ENCODE measurements around the gene PNLIPRP1. TPM values are rescaled to one million over a fixed set of nuclear protein-coding genes. Genes with fewer than 3 reads are reported as not detected.

Gene PNLIPRP1
- total and polyA plus RNA-seq, 9 donors: 0.34 to 2.8 (median 2.3) TPM; not detected in 6

DNA sequence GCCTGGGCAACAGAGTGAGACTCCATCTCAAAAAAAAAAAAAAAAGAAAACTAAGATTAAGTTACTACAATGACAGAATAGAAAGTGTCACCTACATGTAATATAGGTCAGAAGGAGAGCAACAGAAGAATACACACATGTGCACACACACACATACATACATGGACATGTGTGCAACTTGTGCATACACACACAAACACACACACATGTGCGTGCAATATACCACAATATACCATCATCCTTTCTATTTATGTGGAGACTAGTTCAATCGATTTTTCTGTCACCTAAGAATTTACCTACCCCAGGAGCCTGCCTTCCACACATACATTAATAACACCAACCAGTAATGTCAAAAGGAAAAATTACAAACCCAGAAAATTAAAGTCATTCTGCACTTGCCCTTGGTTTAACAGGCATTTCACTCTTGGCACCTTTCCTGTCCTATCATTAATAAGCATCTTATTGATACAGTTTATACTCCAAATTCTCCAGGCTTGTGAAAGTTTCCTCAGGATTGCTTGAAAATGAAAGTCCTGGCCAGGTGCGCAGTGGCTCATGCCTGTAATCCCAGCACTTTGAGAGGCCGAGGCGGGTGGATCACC, 2.5 kb downstream of the PNLIPRP1 start:
- Histone ChIP-seq H3K4me1 (ENCODE audit: insufficient read depth) (no peaks in the 10 kb centered on the region), H3K4me3 (no peak overlapping the region), H3K9me3 (no peaks in the 10 kb centered on the region), H3K27ac (no peak overlapping the region), H3K36me3 (no peaks in the 10 kb centered on the region), H3K27me3 (no peaks in the 10 kb centered on the region)
- TF ChIP-seq, protein P1, sequence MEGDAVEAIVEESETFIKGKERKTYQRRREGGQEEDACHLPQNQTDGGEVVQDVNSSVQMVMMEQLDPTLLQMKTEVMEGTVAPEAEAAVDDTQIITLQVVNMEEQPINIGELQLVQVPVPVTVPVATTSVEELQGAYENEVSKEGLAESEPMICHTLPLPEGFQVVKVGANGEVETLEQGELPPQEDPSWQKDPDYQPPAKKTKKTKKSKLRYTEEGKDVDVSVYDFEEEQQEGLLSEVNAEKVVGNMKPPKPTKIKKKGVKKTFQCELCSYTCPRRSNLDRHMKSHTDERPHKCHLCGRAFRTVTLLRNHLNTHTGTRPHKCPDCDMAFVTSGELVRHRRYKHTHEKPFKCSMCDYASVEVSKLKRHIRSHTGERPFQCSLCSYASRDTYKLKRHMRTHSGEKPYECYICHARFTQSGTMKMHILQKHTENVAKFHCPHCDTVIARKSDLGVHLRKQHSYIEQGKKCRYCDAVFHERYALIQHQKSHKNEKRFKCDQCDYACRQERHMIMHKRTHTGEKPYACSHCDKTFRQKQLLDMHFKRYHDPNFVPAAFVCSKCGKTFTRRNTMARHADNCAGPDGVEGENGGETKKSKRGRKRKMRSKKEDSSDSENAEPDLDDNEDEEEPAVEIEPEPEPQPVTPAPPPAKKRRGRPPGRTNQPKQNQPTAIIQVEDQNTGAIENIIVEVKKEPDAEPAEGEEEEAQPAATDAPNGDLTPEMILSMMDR (IDR thresholded peaks at IDR 0.05): no peak
- no peak for TF ChIP-seq POLR2A (IDR thresholded peaks at IDR 0.05)
- DNase-seq: no peak
- intact Hi-C loops (cut with DNase I): no loop called here
- 81 to 87% (median 86%) methylated on average over 5 of the region's 5 CpGs for WGBS, 3 donors

DNA sequence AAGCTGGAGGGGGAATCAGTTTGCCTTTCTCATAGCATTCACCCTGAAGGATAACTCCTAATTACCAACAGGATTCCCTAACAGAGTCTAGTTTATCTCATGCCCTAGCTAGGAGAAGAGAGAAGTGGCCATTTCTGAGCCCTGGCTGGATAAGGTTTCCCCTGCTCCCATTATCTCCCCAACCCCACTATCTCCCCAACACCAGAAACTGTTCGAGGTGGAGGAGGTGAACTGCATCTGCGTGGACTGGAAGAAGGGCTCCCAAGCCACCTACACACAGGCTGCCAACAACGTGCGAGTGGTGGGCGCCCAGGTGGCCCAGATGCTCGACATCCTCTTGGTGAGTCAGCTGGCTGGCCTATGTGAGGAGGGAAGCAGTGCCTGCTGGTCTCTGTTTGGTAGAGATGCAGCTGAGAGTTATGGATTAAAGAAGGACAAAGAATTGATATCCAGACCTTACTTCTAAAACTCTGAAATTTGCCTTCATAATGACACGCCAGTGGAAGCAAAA, 3.8 kb downstream of the PNLIPRP1 start:
- TF ChIP-seq, protein P1 (IDR thresholded peaks at IDR 0.05): no peak
- TF ChIP-seq EP300 (IDR thresholded peaks at IDR 0.05): no peak
- no peak for TF ChIP-seq POLR2A (IDR thresholded peaks at IDR 0.05)
- no peaks in the 10 kb centered on the region for H3K36me3 ChIP-seq

DNA sequence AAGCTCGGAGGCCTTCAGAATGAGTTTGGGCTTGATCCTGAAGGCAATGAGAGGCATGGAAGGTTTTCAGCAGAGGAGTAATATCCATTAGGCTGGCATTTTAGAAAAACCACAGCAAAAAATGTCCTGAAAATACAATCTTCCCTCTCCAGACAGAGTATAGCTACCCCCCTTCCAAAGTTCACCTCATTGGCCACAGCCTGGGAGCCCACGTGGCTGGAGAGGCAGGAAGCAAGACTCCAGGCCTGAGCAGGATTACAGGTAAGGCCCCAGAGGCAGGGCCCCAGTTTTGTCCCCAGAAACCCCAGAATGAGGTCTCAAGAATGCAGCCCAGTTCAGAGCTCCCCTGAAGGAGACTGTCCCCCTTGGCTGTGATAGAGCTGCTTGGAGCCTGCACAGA, 5.3 kb downstream of the PNLIPRP1 start:
- no peak for DNase-seq
- H3K36me3 ChIP-seq: no peaks in the 10 kb centered on the region
- no peak overlapping the region for H3K27ac ChIP-seq
- TF ChIP-seq, protein P1 (IDR thresholded peaks at IDR 0.05): no peak
- TF ChIP-seq POLR2A (IDR thresholded peaks at IDR 0.05): no peak
- TF ChIP-seq EP300 (IDR thresholded peaks at IDR 0.05): no peak
- intact Hi-C loops (cut with DNase I): no loop called here
- H3K9me3 ChIP-seq: no peaks in the 10 kb centered on the region
- 62 to 84% (median 83%) methylated on average over 2 of the region's 2 CpGs for WGBS, 3 donors
- no peaks in the 10 kb centered on the region for H3K27me3 ChIP-seq
- no peak overlapping the region for H3K4me3 ChIP-seq
- H3K4me1 ChIP-seq (ENCODE audit: insufficient read depth): no peaks in the 10 kb centered on the region

More for the DNA sequence above, 3.8 kb downstream of the PNLIPRP1 start:
- intact Hi-C loops (cut with DNase I): no loop called here
- no peak for DNase-seq
- WGBS, 3 donors: 68 to 80% (median 72%) methylated on average over 7 of the region's 7 CpGs
- no peaks in the 10 kb centered on the region for H3K4me1 ChIP-seq (ENCODE audit: insufficient read depth)
- H3K9me3 ChIP-seq: no peaks in the 10 kb centered on the region
- H3K4me3 ChIP-seq: no peak overlapping the region
- H3K27me3 ChIP-seq: no peaks in the 10 kb centered on the region
- no peak overlapping the region for H3K27ac ChIP-seq

DNA sequence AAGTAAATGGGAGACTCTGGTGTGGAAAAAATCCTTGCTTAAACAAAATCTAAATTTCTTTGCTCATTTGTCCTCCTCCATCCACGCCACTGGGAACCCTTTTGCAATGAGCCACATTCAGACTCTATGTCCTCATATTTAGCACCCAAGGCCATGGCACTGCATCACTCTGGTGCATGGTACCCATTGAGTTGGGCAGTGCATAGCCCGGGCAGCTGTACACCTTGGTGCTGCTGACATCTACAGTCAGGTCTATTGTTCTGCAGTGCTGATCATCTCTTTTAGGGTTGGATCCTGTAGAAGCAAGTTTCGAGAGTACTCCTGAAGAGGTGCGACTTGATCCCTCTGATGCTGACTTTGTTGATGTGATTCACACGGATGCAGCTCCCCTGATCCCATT, 6.8 kb downstream of the PNLIPRP1 start:
- Histone ChIP-seq H3K9me3 (no peaks in the 10 kb centered on the region), H3K36me3 (no peaks in the 10 kb centered on the region), H3K27me3 (no peaks in the 10 kb centered on the region), H3K4me1 (ENCODE audit: insufficient read depth) (no peaks in the 10 kb centered on the region), H3K27ac (no peak overlapping the region), H3K4me3 (no peak overlapping the region)
- TF ChIP-seq EP300 (IDR thresholded peaks at IDR 0.05): no peak
- TF ChIP-seq POLR2A (IDR thresholded peaks at IDR 0.05): no peak
- TF ChIP-seq, protein P1 (IDR thresholded peaks at IDR 0.05): no peak
- DNase-seq: no peak
- intact Hi-C loops (cut with DNase I): no loop called here
- 73 to 80% (median 80%) methylated on average over 5 of the region's 5 CpGs for WGBS, 3 donors
